PC-3 (cell line): ENCODE measurements around the gene STX16. TPM values are rescaled to one million over a fixed set of nuclear protein-coding genes. Genes with fewer than 3 reads are reported as not detected.
"Not testable (repeated sequence)": the region's sequence is repeated elsewhere in the genome, so short reads cannot be mapped to it uniquely, and the experiment has no call there.

Experiments used
- ATAC-seq: fragments of 200-7000 bp; cut with Tn5 transposase; 2 replicates; pipeline ENCODE4 v1.9.1; 2020; ENCODE audit warnings: mild to moderate bottlenecking, moderate library complexity
- BruUV-seq: library from RNA; stranded (reverse); fragments of 400-500 nt; replicated peaks from 2 replicates; lab custom pipeline; 2021; lab: Mats Ljungman, UMichigan
- CTCF ChIA-PET: fragments of 300-600 bp; sonication (Branson Sonifier 250); formaldehyde crosslinking; loops from one replicate; lab custom pipeline; 2022; ENCODE audit warnings: antibody characterized with exemption; lab: Charles Lee
- POLR2A ChIA-PET: fragments of 300-600 bp; sonication (Branson Sonifier 250); formaldehyde crosslinking; loops from one replicate; lab custom pipeline; 2022; ENCODE audit warnings: antibody characterized with exemption; ENCODE audit not compliant: unreplicated experiment; lab: Charles Lee
- DNase-seq: peaks from one replicate; pipeline ENCODE4 v3.0.0-alpha.2; 2015
- H2AFZ ChIP-seq: fragments of 300-600 bp; sonication (generic); 2 replicates; pipeline ENCODE4 v1.6.0; 2016; ENCODE audit warnings: antibody characterized with exemption, low read length
- H3F3A ChIP-seq: fragments of 300-600 bp; sonication (generic); one replicate; pipeline ENCODE4 v1.6.0; 2017; ENCODE audit warnings: antibody characterized with exemption, low read length, control low read depth, mild to moderate bottlenecking; ENCODE audit not compliant: unreplicated experiment
- H3K27ac ChIP-seq: fragments of 300-600 bp; sonication (generic); 2 replicates; pipeline ENCODE4 v1.5.1; 2016; ENCODE audit warnings: mild to moderate bottlenecking, low read length
- H3K27me3 ChIP-seq: fragments of 300-600 bp; sonication (generic); 2 replicates; pipeline ENCODE4 v1.6.1; 2016; ENCODE audit warnings: low read length, mixed read lengths
- H3K36me3 ChIP-seq: fragments of 300-600 bp; sonication (generic); 2 replicates; pipeline ENCODE4 v1.6.1; 2016; ENCODE audit warnings: low read depth, mixed run types, low read length, mixed read lengths
- H3K4me1 ChIP-seq: fragments of 300-600 bp; sonication (generic); 2 replicates; pipeline ENCODE4 v1.5.1; 2016; ENCODE audit warnings: low read length; ENCODE audit not compliant: insufficient read depth
- H3K4me2 ChIP-seq: fragments of 300-600 bp; sonication (generic); 2 replicates; pipeline ENCODE4 v1.6.0; 2016; ENCODE audit warnings: low read length
- H3K4me3 ChIP-seq: fragments of 300-600 bp; sonication (generic); 2 replicates; pipeline ENCODE4 v1.5.1; 2016; ENCODE audit warnings: mild to moderate bottlenecking, low read length, mixed read lengths
- H3K79me2 ChIP-seq: fragments of 300-600 bp; sonication (generic); 2 replicates; pipeline ENCODE4 v1.6.1; 2017; ENCODE audit warnings: low read length, mixed read lengths
- H3K9ac ChIP-seq: fragments of 300-600 bp; sonication (generic); 2 replicates; pipeline ENCODE4 v1.6.0; 2016; ENCODE audit warnings: mild to moderate bottlenecking, low read length
- H3K9me2 ChIP-seq: fragments of 300-600 bp; sonication (generic); replicated peaks from 2 replicates; pipeline ENCODE4 v1.6.1; 2016; ENCODE audit warnings: mixed run types, low read length, mixed read lengths
- H3K9me3 ChIP-seq: fragments of 300-600 bp; sonication (generic); 2 replicates; pipeline ENCODE4 v1.6.1; 2016; ENCODE audit warnings: low read length, mixed read lengths
- H4K20me1 ChIP-seq: fragments of 300-600 bp; sonication (generic); 2 replicates; pipeline ENCODE4 v1.6.1; 2016; ENCODE audit warnings: low read length, mixed read lengths
- EZH2 ChIP-seq: fragments of 300-600 bp; sonication (generic); IDR thresholded peaks from one replicate; pipeline ENCODE4 v1.6.1; 2017; ENCODE audit warnings: antibody characterized with exemption, mild to moderate bottlenecking, low read length; ENCODE audit not compliant: unreplicated experiment
- EZH2phosphoT487 ChIP-seq: fragments of 300-600 bp; sonication (generic); IDR thresholded peaks from 2 replicates; pipeline ENCODE4 v1.6.1; 2018; ENCODE audit warnings: mild to moderate bottlenecking, antibody characterized with exemption, low read length, borderline replicate concordance
- intact Hi-C: fragments of 100-400 bp; cut with micrococcal nuclease; formaldehyde crosslinking; loops from 2 replicates; pipeline ENCODE4 v1.9.0; 2023
- total RNA-seq: library from RNA; depleted of rRNA; stranded (reverse); fragments of >200 nt; gene quantifications from 2 replicates; pipeline ENCODE4 v1.2.3, GENCODE V29; 2014; rRNA removed
- TF ChIP-seq, protein P1 (sequence below): fragments of 300-600 bp; sonication (generic); conservative IDR thresholded peaks from 2 replicates; pipeline ENCODE4 v1.5.1; 2017; ENCODE audit warnings: antibody characterized with exemption, low read depth, mild to moderate bottlenecking, low read length

STX16 gene
- total RNA-seq, 1 experiment from 2014 or later = 44.2 TPM

DNA sequence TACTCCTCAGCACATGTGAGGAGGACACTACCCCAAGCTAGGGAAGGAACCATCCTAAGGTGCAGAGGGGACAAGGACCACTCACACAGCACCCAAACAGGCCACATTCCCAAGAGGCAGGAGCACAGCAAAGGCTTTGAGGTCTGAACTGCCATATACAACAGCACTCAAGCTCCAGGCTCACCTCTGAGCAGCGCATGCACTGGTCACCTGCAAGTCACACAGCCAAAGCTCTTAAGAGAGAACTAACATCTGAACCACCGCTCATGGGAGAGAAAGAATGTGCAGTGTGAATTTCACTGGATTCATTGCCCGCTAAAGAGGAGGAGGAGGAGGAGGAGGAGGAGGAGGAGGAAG lies 72.5 kb downstream of the STX16 start:
- no peaks in the 10 kb centered on the region for H3K79me2 ChIP-seq
- no peaks in the 10 kb centered on the region for H4K20me1 ChIP-seq
- H3F3A ChIP-seq = no peaks in the 10 kb centered on the region
- H3K9me3 ChIP-seq = no peaks in the 10 kb centered on the region
- peaks cover 64% of the 10 kb centered on the region for H3K27me3 ChIP-seq
- no peak overlapping the region for H3K27ac ChIP-seq
- no peak overlapping the region for H2AFZ ChIP-seq
- CTCF ChIA-PET = no interaction called here
- H3K9ac ChIP-seq = no peak overlapping the region
- no TSS peak for BruUV-seq
- H3K4me3 ChIP-seq = no peak overlapping the region
- ATAC-seq (no peak), DNase-seq (no peak)
- POLR2A ChIA-PET = no interaction called here
- H3K4me1 ChIP-seq = no peaks in the 10 kb centered on the region
- intact Hi-C loops = no loop called here
- no peaks in the 10 kb centered on the region for H3K36me3 ChIP-seq
- no peak overlapping the region for H3K4me2 ChIP-seq
- no peaks in the 10 kb centered on the region for H3K9me2 ChIP-seq
- no peak for TF ChIP-seq EZH2
- TF ChIP-seq, protein P1, sequence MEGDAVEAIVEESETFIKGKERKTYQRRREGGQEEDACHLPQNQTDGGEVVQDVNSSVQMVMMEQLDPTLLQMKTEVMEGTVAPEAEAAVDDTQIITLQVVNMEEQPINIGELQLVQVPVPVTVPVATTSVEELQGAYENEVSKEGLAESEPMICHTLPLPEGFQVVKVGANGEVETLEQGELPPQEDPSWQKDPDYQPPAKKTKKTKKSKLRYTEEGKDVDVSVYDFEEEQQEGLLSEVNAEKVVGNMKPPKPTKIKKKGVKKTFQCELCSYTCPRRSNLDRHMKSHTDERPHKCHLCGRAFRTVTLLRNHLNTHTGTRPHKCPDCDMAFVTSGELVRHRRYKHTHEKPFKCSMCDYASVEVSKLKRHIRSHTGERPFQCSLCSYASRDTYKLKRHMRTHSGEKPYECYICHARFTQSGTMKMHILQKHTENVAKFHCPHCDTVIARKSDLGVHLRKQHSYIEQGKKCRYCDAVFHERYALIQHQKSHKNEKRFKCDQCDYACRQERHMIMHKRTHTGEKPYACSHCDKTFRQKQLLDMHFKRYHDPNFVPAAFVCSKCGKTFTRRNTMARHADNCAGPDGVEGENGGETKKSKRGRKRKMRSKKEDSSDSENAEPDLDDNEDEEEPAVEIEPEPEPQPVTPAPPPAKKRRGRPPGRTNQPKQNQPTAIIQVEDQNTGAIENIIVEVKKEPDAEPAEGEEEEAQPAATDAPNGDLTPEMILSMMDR = no peak
- TF ChIP-seq EZH2phosphoT487 = no peak

DNA sequence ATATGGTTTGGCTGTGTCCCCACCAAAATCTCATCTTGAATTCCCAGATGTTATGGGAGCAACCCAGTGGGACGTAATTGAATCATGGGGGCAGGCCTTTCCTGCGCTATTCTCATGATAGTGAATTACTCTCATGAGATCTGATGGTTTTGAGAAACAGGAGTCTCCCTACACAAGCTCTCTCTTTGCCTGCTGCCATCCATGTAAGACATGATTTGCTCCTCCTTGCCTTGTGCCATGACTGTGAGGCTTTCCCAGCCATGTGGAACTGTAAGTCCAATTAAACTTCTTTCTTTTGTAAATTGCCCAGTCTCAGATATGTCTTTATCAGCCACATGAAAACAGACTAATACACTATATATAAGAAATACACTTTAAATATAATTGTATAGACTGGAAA lies 75.1 kb downstream of the STX16 start:
- H3K79me2 ChIP-seq, DNase-seq, H3K9ac ChIP-seq, H3K36me3 ChIP-seq, H3K9me2 ChIP-seq, CTCF ChIA-PET, intact Hi-C loops, H3K27ac ChIP-seq, H3K4me2 ChIP-seq, POLR2A ChIA-PET, H3F3A ChIP-seq, H2AFZ ChIP-seq, H3K4me3 ChIP-seq, H3K4me1 ChIP-seq, H4K20me1 ChIP-seq, H3K9me3 ChIP-seq, BruUV-seq, ATAC-seq: not testable (repeated sequence)
- peaks cover 78% of the 10 kb centered on the region for H3K27me3 ChIP-seq

Other genes with a start within 250 kb of the STX16 start
- 2.0 and 4.9 TPM in 2 replicates for gene APCDD1L, start 135.9 kb upstream of the STX16 start, total RNA-seq
- gene NPEPL1, start 41.5 kb downstream of the STX16 start, total RNA-seq = 49.7 and 53.1 TPM in 2 replicates
- gene GNAS-AS1, start 199.6 kb downstream of the STX16 start, total RNA-seq = 0.11 TPM in 1 of 2 replicates, not detected in the other
- 694 and 822 TPM in 2 replicates for gene GNAS, start 201.4 kb downstream of the STX16 start, total RNA-seq